ENCODE measurements around the gene BTBD16. TPM values are rescaled to one million over a fixed set of nuclear protein-coding genes. Genes with fewer than 3 reads are reported as not detected.

The BTBD16 gene
- total and polyA plus RNA-seq, 3 donors from 2014 or later = 4.9 to 21.3 (median 5.3) TPM

DNA sequence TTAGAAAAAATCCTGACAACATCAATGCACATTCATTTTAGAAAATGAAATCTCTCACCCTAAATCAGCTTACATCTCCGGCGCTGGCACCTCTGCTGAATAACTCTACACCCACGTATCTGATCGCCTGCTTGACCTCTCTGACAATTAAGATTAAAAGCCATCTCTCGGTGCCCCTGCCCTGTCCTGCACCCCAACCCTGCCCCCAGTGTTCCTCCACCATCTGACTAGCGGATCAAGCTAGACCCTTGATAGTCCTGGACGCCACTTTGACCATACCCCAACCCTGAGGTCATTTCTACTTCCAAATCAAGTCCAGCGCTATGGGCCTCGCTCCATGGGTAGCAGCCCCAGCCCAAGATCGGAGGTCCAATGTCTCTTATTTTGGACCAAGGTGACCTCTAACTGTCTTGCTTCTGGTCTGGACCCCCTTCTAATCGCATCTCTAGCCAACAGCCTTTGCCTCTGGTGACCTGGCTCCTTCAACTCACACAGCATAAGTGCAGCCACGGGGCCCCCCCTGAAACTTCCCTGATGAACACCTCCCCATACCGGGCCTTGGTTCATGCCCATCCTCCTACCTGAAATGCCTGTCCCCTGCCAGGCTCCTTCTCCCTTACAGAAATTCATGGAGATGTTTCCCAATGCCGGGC, 28.5 kb downstream of the BTBD16 start:
- H3K4me3 ChIP-seq = no peak overlapping the region
- H3K9me3 ChIP-seq = no peaks in the 10 kb centered on the region
- no peak for DNase-seq
- H3K4me1 ChIP-seq = no peaks in the 10 kb centered on the region
- intact Hi-C loops (cut with DNase I; ENCODE audit: low total_unique reads) = loop anchor here (5.0 kb wide), 2 partner anchors 138 to 268 kb away; no protein-coding TSS in a partner anchor
- 89% methylated on average over 14 of the region's 14 CpGs for WGBS, 2 donors
- H3K27me3 ChIP-seq = no peaks in the 10 kb centered on the region
- TF ChIP-seq POLR2A (IDR thresholded peaks at IDR 0.05) = no peak
- TF ChIP-seq, protein P1, sequence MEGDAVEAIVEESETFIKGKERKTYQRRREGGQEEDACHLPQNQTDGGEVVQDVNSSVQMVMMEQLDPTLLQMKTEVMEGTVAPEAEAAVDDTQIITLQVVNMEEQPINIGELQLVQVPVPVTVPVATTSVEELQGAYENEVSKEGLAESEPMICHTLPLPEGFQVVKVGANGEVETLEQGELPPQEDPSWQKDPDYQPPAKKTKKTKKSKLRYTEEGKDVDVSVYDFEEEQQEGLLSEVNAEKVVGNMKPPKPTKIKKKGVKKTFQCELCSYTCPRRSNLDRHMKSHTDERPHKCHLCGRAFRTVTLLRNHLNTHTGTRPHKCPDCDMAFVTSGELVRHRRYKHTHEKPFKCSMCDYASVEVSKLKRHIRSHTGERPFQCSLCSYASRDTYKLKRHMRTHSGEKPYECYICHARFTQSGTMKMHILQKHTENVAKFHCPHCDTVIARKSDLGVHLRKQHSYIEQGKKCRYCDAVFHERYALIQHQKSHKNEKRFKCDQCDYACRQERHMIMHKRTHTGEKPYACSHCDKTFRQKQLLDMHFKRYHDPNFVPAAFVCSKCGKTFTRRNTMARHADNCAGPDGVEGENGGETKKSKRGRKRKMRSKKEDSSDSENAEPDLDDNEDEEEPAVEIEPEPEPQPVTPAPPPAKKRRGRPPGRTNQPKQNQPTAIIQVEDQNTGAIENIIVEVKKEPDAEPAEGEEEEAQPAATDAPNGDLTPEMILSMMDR (IDR thresholded peaks at IDR 0.05) = no peak
- H3K36me3 ChIP-seq (ENCODE audit: low read depth, missing control alignments) = no peaks in the 10 kb centered on the region
- no peak overlapping the region for H3K27ac ChIP-seq

DNA sequence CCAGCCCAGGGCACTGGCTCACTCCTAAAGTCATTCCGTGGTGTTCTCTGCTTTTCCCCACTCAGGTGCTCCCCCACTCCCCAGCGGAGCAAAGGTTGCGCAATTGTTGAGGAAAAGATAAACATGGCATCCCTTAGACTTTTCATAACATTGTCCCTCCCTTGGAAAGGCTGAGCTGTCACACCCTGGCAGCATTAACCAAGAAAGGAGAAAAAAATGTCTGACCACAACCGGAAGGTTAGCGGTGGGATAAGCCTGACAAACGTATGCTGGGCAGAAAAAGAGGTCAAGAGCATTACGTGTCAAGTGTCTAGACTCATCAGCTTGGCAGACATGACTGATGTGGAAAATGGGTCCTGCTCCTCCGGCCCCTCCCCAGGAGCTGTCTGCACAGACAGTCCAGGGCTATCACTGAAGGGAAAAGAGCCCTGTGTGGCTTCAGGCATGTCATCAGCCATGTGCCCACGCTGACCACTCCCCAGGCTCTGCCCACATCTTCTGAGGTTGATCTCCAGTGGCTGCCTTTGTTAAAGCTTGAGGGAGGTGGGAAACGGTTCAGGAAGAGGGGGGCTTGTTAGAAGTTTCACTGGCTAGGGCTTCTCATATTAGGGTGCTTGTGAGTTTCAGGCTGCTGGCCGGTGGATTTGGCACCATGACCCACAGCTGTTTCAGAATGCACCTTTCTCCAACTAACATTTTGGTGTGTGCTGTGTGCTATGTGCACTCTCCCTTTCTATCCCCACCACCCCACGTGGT, 30.1 kb downstream of the BTBD16 start:
- Histone ChIP-seq H3K9me3 (no peaks in the 10 kb centered on the region), H3K4me1 (no peaks in the 10 kb centered on the region), H3K36me3 (ENCODE audit: low read depth, missing control alignments) (no peaks in the 10 kb centered on the region), H3K4me3 (no peak overlapping the region), H3K27me3 (no peaks in the 10 kb centered on the region), H3K27ac (no peak overlapping the region)
- 67 to 75% methylated on average over 11 to 12 of the region's 12 CpGs for whole genome bisulfite sequencing, 2 donors
- intact Hi-C loops (cut with DNase I; ENCODE audit: low total_unique reads) = no loop called here
- TF ChIP-seq, protein P1 (IDR thresholded peaks at IDR 0.05) = no peak
- no peak for TF ChIP-seq POLR2A (IDR thresholded peaks at IDR 0.05)
- DNase-seq = no peak

DNA sequence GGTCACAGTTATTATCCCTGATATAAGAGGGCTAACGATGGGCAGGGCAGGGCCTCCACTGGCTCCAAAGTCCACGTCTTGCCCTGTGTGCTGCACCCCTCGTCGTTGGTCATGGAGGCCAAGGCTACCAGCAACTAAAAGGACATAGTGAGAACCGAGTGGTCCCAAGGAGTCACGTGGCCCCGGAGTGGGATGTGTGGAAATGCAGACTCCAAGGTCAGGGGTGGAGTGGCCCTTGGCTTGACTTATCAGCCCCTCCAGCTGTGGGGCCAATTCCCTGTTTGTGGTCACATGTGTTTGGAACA, 30.7 kb downstream of the BTBD16 start:
- intact Hi-C loops (cut with DNase I; ENCODE audit: low total_unique reads) = no loop called here
- no peaks in the 10 kb centered on the region for H3K36me3 ChIP-seq (ENCODE audit: low read depth, missing control alignments)

DNA sequence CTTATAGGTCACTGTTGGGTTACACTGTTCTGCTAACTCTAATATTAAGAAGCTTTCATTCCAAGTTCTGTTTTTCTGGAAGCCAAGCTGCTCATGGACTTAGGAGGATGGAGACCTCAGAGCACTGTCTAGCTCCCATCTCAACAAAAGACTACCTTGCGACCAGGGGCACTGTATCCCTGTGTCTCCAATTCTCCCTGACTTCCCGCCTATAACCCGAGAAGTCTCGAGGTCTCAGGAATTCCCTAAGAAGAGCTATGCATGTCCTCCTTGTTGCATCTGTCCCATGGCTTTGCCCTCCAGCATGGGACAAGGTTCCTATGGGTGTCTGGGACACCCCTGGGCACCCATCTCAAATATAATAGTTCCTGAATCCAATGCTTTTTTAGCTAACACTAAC, 31.2 kb downstream of the BTBD16 start:
- no peak for DNase-seq
- H3K9me3 ChIP-seq = no peaks in the 10 kb centered on the region

More for the DNA sequence above, 30.7 kb downstream of the BTBD16 start:
- 61 to 63% methylated on average over 6 to 7 of the region's 7 CpGs for WGBS, 2 donors
- H3K4me1 ChIP-seq = no peaks in the 10 kb centered on the region
- no peak for DNase-seq
- no peak overlapping the region for H3K4me3 ChIP-seq
- TF ChIP-seq, protein P1 (IDR thresholded peaks at IDR 0.05) = no peak
- no peak for TF ChIP-seq POLR2A (IDR thresholded peaks at IDR 0.05)
- H3K9me3 ChIP-seq = no peaks in the 10 kb centered on the region
- H3K27ac ChIP-seq = no peak overlapping the region
- H3K27me3 ChIP-seq = no peaks in the 10 kb centered on the region

More for the DNA sequence above, 31.2 kb downstream of the BTBD16 start:
- Histone ChIP-seq H3K4me3 (no peak overlapping the region), H3K36me3 (ENCODE audit: low read depth, missing control alignments) (no peaks in the 10 kb centered on the region), H3K4me1 (no peaks in the 10 kb centered on the region), H3K27me3 (no peaks in the 10 kb centered on the region), H3K27ac (no peak overlapping the region)
- intact Hi-C loops (cut with DNase I; ENCODE audit: low total_unique reads) = no loop called here
- TF ChIP-seq POLR2A (IDR thresholded peaks at IDR 0.05) = no peak
- TF ChIP-seq, protein P1 (IDR thresholded peaks at IDR 0.05) = no peak
- 92 to 95% methylated on average over 4 of the region's 4 CpGs for WGBS, 2 donors

All from testis (tissue), 3 donors.